NCI-H748 (cell line): ENCODE data around the gene METTL5.
"Not testable (repeated sequence)": the region's sequence is repeated elsewhere in the genome, so short reads cannot be mapped to it uniquely, and the experiment has no call there.

ENCODE experiments used
- DNase-seq: peaks from one replicate; lab custom pipeline; 2025; ENCODE audit not compliant: unreplicated experiment; lab: John Stamatoyannopoulos, UW

METTL5 gene

DNA sequence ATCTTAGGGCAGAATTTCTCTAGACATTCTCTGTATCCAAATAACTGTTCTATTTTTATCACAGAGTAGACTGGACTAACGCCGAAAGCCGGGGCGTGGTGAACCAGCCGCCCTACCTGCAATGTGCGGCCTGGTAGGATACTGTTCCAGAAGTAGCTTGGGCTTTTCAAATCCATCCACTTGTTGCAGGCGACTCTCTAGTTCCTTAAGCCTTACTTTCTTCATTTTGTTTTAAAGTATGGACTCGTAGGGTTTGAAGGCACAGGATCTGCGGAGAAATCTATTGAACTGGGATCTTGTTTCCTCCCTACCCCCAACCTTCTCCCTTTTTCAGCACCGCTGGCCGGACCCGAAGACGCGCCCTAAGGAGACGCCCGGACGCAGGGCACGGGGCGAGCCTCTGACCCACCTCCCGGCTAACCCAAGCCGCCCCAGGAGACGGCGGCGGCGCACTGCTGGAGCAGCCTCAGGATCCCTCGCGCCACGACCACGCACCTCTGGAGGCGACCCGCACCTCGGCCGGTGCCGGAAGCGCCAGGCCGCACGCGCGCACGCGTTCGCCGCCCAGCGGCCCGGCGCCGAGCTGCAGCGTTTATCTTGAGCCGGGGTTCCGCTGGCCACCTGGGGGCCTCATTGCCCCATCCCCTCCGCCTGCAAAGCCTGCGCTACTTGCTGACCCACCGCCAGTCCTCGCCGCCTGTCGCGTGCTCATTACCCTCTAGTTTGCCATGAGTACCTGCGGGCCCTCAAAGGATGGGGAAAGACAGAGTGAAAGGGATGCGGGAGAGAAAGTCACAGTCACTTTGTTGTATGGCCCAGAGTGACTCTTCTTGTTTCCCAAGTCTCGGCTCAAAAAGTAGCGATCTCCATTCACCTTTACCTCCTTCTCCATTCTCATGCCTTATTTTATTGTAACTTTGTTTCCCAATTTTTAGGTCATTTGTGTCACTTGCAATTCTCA, at the start of gene METTL5:
Gene METTL5, minus strand, starts transcription at position 533 of the 961 bp plus-strand sequence. Its CDS starts 308 bp downstream, at position 225.
- DNase-seq = peak; percentile 91

- DNase-seq = no peak
These were observed 47.3 kb upstream of the METTL5 start for GRCh38 chr2:169871994-169872393.

DNA sequence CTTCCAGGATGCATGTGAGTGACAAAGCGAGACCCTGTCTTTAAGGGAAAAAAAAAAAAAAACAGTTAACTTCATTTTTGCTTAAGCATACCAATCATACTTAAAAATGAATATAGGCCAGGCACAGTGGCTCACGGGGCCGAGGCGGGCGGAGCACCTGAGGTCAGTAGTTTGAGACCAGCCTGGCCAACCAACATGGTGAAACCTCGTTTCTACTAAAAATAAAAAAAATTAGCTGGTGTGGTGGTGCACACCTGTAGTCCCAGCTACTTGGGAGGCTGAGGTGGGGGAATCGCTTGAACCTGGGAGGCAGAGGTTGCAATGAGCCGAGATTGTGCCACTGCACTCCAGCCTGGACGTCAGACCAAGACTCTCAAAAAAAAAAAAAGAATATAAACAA, 46.7 kb upstream of the METTL5 start:
- DNase-seq = not testable (repeated sequence)

- no peak for DNase-seq
These were observed 44.2 kb upstream of the METTL5 start for GRCh38 chr2:169868951-169869350.

DNA sequence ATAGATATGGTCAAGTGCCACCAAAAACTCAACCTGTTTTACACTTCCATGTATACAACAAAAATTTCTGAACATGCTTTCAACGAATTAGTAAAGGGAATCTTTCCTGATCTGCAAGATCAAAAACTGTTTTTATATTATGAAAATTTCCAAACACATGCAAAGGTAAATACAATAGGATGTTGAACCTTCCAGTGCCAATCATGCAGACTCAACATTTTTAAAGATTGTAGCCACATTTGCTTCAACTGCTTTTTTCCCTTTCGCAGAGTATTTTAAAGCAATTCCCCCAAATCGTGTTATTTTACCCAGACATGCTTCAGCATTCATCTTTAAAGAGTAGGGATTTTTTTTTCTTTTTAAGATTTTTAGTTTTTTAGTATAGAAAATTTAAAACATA, 42.9 kb upstream of the METTL5 start:
- no peak for DNase-seq

DNA sequence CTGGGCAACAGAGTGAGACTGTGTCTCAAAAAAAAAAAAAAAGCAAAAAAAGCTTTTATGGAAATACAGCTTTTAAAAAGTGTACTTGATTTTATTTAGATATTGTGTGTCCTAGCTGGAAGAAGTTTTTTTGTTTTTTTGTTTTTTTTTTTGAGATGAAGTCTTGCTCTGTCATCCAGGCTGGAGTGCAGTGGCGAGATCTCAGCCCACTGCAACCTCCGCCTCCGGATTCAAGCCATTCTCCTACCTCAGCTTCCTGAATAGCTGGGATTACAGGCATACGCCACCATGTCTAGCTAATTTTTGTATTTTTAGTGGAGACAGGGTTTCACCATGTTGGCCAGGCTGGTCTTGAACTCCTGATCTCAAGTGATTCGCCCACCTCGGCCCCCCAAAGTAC, 41.5 kb upstream of the METTL5 start:
- DNase-seq = not testable (repeated sequence)

GRCh38 chr2:169865492-169865891, 40.8 kb upstream of the METTL5 start:
- DNase-seq = no peak

- DNase-seq = no peak
These were observed 38.1 kb upstream of the METTL5 start for GRCh38 chr2:169862816-169863215.

DNA sequence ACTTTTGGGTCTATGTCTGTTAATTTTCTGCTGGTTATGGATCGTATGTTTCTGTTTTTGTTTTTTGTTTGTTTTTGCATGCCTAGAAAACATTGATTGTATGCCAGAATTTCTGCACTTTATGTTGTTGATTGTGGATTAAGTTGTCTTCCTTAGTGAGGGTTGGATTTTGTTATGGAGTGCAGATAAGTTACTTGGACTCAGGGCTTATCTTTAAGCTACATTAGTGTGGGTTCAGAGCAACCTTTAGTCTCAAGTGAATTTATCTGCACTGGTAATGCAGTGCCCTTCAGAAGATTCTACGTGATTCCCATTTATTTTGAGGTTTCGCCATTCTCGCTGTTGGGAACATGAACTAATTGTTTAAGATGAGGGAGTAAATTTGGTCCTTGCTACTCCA, 35.4 kb upstream of the METTL5 start:
- DNase-seq = no peak

GRCh38 chr2:169859423-169859822, 34.7 kb upstream of the METTL5 start:
- DNase-seq = no peak

- not testable (repeated sequence) for DNase-seq
These were observed 30.9 kb upstream of the METTL5 start for GRCh38 chr2:169855281-169856258.

- no peak for DNase-seq
These were observed 28.4 kb upstream of the METTL5 start for GRCh38 chr2:169853041-169853668.

DNA sequence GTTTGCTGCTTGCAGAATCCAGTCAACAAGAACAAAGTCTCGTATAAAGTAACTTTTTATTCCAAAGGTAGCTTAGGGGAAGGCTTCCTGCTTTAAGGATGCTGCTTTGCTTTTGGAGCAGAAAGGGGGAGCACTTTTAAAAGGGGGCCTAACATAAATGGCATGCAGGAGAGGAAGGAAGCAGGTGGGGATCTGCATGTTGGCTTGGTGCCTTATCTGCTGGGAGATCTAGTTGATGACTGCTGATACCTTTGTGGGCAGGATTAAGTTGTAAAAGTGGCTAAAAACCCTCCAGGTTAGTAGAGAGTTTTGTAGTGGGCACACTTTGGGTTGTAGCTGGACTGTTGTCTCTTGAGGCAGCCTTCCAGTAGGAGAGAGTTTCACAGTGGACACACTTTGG, 25.0 kb upstream of the METTL5 start:
- DNase-seq = no peak

DNA sequence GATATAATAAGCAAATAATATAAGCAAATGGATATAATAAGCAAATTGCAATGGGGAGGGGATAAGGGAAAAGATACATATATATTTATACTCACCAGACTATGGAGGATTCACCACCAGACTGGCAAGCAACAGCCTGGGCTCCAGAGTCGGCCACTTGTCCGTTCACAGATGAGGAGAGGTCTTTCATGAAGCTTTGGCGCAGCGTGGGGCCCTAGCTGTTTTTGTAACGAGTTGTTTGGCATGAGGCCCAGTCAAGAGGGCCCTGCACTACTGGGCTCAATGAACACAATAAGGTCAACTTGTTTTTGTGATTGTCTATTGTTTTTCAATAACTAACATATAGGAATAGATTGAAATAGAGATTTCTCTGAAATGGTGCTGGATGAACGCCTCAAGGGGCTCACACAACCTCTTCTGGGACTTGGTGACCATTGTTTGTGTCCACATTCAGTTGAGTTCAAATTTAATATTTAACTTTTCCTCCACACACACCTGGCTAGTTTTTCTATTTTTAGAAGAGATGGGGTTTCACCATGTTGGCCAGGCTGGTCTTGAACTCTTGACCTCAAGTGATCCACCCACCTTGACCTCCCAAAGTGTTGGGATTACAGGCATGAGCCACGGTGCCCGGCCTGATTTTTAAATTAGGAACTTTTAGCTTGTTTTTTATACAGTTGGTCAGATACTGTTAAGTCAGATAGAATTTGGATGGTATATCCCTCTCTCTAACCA, 24.4 kb upstream of the METTL5 start:
- DNase-seq = peak; percentile 70

- DNase-seq = no peak
These were observed 20.3 kb upstream of the METTL5 start for GRCh38 chr2:169845016-169845415.

- DNase-seq = not testable (repeated sequence)
These were observed 16.9 kb upstream of the METTL5 start for GRCh38 chr2:169841625-169842024.

DNA sequence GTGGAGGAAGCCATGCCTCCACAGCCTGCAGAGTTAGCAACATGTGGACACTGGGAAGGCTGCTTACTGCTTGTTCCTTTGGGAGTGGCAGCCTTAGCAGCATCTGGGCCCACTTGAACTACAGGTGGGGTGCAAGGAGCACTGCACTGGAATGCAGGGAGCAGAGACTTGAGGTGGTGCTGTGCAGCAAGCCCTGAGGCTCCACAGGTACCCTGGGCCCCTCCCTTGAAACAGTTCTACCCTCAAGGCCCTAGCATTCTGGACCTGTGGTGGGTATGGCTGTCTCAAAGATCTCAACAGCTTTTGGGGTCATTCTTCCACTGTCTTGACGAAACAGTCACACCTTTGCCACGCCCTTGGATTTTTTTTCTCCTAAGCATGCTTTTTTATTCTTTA, 16.0 kb upstream of the METTL5 start:
- DNase-seq = no peak

GRCh38 chr2:169839954-169840746, 15.4 kb upstream of the METTL5 start:
- no peak for DNase-seq

DNA sequence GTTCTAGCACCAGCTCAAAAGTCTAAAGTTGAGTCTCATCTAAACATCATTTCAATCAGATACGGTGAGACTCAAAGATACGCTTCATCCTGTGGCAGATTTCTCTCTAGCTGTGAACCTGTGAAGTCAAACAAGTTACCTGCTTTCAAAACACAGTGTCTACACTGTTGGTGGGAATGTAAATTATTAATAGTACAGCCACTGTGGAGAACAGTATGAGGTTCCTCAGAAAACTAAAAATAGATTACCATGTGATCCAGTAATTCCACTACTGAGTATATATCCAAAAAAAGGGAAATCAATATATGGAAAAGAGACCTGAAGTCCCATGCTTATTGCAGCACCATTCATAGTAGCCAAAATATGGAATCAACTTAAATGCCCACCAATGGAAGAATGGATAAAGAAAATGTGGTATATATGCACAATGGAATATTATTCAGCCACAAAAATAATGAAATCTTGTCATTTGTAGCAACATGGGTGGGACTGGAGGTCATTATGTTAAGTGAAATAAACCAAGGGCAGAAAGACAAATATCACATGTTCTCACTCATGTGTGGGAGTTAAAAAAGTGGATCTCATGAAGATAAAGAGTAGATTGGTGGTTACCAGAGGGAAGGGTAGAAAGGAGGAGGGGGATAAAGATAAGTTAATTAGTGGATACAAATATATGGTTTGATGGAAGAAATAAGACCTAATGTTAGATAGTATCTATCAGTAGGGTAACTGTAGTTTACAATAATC, 14.2 kb upstream of the METTL5 start:
- DNase-seq = no peak
